ENCODE data around the gene PHAF1.
"Not testable (repeated sequence)": the region's sequence is repeated elsewhere in the genome, so short reads cannot be mapped to it uniquely, and the experiment has no call there.

The PHAF1 gene

GRCh38 chr16:67105246-67105645 lies 4.5 kb upstream of the PHAF1 start:
- no peak for DNase-seq (ENCODE audit: low read depth)

GRCh38 chr16:67105881-67106280 lies 3.9 kb upstream of the PHAF1 start:
- DNase-seq (ENCODE audit: low read depth) = no peak

- DNase-seq (ENCODE audit: low read depth) = no peak
These were observed 1.3 kb upstream of the PHAF1 start for GRCh38 chr16:67108489-67108888.

- no peak for DNase-seq (ENCODE audit: low read depth)
These were observed 772 bp upstream of the PHAF1 start for GRCh38 chr16:67108931-67109406.

- no peak for DNase-seq (ENCODE audit: low read depth)
These were observed 2.3 kb downstream of the PHAF1 start for GRCh38 chr16:67111951-67112444.

GRCh38 chr16:67112591-67113399 lies 3.1 kb downstream of the PHAF1 start:
- no peak for DNase-seq (ENCODE audit: low read depth)

- no peak for DNase-seq (ENCODE audit: low read depth)
These were observed 5.1 kb downstream of the PHAF1 start for GRCh38 chr16:67114793-67115192.

GRCh38 chr16:67115639-67116038 lies 5.9 kb downstream of the PHAF1 start:
- DNase-seq (ENCODE audit: low read depth) = peak; percentile 64

GRCh38 chr16:67116388-67117311 lies 6.9 kb downstream of the PHAF1 start:
- no peak for DNase-seq (ENCODE audit: low read depth)

GRCh38 chr16:67117716-67118115 lies 8.0 kb downstream of the PHAF1 start:
- DNase-seq (ENCODE audit: low read depth) = no peak

- no peak for DNase-seq (ENCODE audit: low read depth)
These were observed 10.3 kb downstream of the PHAF1 start for GRCh38 chr16:67120025-67120424.

- not testable (repeated sequence) for DNase-seq (ENCODE audit: low read depth)
These were observed 13.1 kb downstream of the PHAF1 start for GRCh38 chr16:67122799-67123198.

- no peak for DNase-seq (ENCODE audit: low read depth)
These were observed 18.7 kb downstream of the PHAF1 start for GRCh38 chr16:67128417-67128816.

GRCh38 chr16:67128887-67129286 lies 19.1 kb downstream of the PHAF1 start:
- no peak for DNase-seq (ENCODE audit: low read depth)

- DNase-seq (ENCODE audit: low read depth) = no peak
These were observed 19.7 kb downstream of the PHAF1 start for GRCh38 chr16:67129422-67129821.

GRCh38 chr16:67137605-67138004 lies 27.9 kb downstream of the PHAF1 start:
- DNase-seq (ENCODE audit: low read depth) = no peak

- DNase-seq (ENCODE audit: low read depth) = no peak
These were observed 31.6 kb downstream of the PHAF1 start for GRCh38 chr16:67141391-67141790.

GRCh38 chr16:67142342-67142741 lies 32.6 kb downstream of the PHAF1 start:
- DNase-seq (ENCODE audit: low read depth) = no peak

- no peak for DNase-seq (ENCODE audit: low read depth)
These were observed 35.2 kb downstream of the PHAF1 start for GRCh38 chr16:67144943-67145342.

- no peak for DNase-seq (ENCODE audit: low read depth)
These were observed 36.0 kb downstream of the PHAF1 start for GRCh38 chr16:67145746-67146145.

GRCh38 chr16:67146523-67147357 lies 37.0 kb downstream of the PHAF1 start:
- no peak for DNase-seq (ENCODE audit: low read depth)

Measured in non-pigmented ciliary epithelial cell (primary cell).